ENCODE data around the gene HIGD1A.

DNA sequence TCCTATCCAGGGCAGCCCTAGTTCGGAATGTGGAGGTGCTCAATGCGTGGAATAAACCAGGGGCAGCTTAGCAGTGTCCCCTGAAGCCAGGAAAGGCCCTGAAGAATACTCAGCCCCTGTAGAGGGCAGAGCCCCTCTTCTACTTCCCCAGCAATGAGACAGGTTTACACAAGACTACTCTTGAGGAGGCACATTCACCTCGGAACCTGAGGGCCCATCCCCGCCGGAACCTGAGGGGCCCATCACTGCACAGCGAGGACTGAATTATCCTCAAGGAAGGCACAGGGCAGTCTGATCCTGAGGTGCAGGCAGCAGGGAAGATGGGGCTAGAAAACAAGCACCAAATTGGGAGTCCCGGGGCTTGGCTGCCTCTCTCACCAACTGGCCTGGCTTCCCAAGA, 53.5 kb downstream of the HIGD1A start:
- TF ChIP-seq, protein P1, sequence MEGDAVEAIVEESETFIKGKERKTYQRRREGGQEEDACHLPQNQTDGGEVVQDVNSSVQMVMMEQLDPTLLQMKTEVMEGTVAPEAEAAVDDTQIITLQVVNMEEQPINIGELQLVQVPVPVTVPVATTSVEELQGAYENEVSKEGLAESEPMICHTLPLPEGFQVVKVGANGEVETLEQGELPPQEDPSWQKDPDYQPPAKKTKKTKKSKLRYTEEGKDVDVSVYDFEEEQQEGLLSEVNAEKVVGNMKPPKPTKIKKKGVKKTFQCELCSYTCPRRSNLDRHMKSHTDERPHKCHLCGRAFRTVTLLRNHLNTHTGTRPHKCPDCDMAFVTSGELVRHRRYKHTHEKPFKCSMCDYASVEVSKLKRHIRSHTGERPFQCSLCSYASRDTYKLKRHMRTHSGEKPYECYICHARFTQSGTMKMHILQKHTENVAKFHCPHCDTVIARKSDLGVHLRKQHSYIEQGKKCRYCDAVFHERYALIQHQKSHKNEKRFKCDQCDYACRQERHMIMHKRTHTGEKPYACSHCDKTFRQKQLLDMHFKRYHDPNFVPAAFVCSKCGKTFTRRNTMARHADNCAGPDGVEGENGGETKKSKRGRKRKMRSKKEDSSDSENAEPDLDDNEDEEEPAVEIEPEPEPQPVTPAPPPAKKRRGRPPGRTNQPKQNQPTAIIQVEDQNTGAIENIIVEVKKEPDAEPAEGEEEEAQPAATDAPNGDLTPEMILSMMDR (IDR thresholded peaks at IDR 0.05): no peak
- TF ChIP-seq, protein P2, sequence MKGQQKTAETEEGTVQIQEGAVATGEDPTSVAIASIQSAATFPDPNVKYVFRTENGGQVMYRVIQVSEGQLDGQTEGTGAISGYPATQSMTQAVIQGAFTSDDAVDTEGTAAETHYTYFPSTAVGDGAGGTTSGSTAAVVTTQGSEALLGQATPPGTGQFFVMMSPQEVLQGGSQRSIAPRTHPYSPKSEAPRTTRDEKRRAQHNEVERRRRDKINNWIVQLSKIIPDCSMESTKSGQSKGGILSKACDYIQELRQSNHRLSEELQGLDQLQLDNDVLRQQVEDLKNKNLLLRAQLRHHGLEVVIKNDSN (CRISPR knock-in tag; IDR thresholded peaks at IDR 0.05): no peak
- TF ChIP-seq, protein P3, sequence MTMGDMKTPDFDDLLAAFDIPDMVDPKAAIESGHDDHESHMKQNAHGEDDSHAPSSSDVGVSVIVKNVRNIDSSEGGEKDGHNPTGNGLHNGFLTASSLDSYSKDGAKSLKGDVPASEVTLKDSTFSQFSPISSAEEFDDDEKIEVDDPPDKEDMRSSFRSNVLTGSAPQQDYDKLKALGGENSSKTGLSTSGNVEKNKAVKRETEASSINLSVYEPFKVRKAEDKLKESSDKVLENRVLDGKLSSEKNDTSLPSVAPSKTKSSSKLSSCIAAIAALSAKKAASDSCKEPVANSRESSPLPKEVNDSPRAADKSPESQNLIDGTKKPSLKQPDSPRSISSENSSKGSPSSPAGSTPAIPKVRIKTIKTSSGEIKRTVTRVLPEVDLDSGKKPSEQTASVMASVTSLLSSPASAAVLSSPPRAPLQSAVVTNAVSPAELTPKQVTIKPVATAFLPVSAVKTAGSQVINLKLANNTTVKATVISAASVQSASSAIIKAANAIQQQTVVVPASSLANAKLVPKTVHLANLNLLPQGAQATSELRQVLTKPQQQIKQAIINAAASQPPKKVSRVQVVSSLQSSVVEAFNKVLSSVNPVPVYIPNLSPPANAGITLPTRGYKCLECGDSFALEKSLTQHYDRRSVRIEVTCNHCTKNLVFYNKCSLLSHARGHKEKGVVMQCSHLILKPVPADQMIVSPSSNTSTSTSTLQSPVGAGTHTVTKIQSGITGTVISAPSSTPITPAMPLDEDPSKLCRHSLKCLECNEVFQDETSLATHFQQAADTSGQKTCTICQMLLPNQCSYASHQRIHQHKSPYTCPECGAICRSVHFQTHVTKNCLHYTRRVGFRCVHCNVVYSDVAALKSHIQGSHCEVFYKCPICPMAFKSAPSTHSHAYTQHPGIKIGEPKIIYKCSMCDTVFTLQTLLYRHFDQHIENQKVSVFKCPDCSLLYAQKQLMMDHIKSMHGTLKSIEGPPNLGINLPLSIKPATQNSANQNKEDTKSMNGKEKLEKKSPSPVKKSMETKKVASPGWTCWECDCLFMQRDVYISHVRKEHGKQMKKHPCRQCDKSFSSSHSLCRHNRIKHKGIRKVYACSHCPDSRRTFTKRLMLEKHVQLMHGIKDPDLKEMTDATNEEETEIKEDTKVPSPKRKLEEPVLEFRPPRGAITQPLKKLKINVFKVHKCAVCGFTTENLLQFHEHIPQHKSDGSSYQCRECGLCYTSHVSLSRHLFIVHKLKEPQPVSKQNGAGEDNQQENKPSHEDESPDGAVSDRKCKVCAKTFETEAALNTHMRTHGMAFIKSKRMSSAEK (CRISPR knock-in tag; IDR thresholded peaks at IDR 0.05; ENCODE audit: borderline replicate concordance): no peak
- no peak for TF ChIP-seq SP1 (CRISPR knock-in tag; conservative IDR thresholded peaks at IDR 0.05)
